MCF 10A (cell line): ENCODE results near the gene GRAMD1B. TPM values are rescaled to one million over a fixed set of nuclear protein-coding genes. Genes with fewer than 3 reads are reported as not detected.

Experiments
- BruUV-seq: library from RNA; stranded (reverse); fragments of 400-500 nt; replicated peaks from 2 replicates; lab custom pipeline; 2021; lab: Mats Ljungman, UMichigan
- CTCF ChIA-PET: fragments of 300-600 bp; sonication (Branson Sonifier 250); formaldehyde crosslinking; extraction: SDS; loops from one replicate; lab custom pipeline; 2021; ENCODE audit warnings: antibody characterized with exemption, inconsistent platforms; lab: Yijun Ruan, JAX
- POLR2A ChIA-PET: fragments of 300-600, 350-650 bp; sonication (Branson Sonifier 250); formaldehyde crosslinking; extraction: SDS; loops from one replicate; lab custom pipeline; 2020; ENCODE audit warnings: antibody characterized with exemption, inconsistent platforms; lab: Yijun Ruan, JAX
- DNase-seq: peaks from one replicate; pipeline ENCODE4 v3.0.0-alpha.2; 2018; ENCODE audit not compliant: unreplicated experiment
- H3K27ac Mint-ChIP-seq: one replicate; pipeline ENCODE4 v1.8.0; 2022; ENCODE audit warnings: mild to moderate bottlenecking, low read depth, mixed read lengths; ENCODE audit not compliant: unreplicated experiment
- H3K27me3 Mint-ChIP-seq: one replicate; pipeline ENCODE4 v1.8.0; 2022; ENCODE audit warnings: mixed read lengths; ENCODE audit not compliant: insufficient read depth, unreplicated experiment
- H3K36me3 Mint-ChIP-seq: one replicate; pipeline ENCODE4 v1.8.0; 2022; ENCODE audit warnings: mild to moderate bottlenecking, moderate library complexity, mixed read lengths; ENCODE audit not compliant: insufficient read depth, unreplicated experiment
- H3K4me1 Mint-ChIP-seq: one replicate; pipeline ENCODE4 v1.8.0; 2022; ENCODE audit warnings: mixed read lengths; ENCODE audit not compliant: insufficient read depth, unreplicated experiment
- H3K4me3 Mint-ChIP-seq: one replicate; pipeline ENCODE4 v1.8.0; 2022; ENCODE audit warnings: mild to moderate bottlenecking, moderate library complexity, mixed read lengths; ENCODE audit not compliant: unreplicated experiment
- H3K9me3 Mint-ChIP-seq: one replicate; pipeline ENCODE4 v1.8.0; 2022; ENCODE audit warnings: mixed read lengths; ENCODE audit not compliant: unreplicated experiment
- intact Hi-C: fragments of 100-400 bp; cut with micrococcal nuclease; formaldehyde crosslinking; loops from 2 replicates; pipeline ENCODE4 v1.14.1; 2022
- total RNA-seq: library from RNA; stranded (reverse); gene quantifications from 2 replicates; pipeline ENCODE4 v1.2.3, GENCODE V29; 2022
- TF ChIP-seq, protein P1 (sequence below): fragments of 200-600 bp; IDR thresholded peaks from one replicate; pipeline ENCODE4 v1.8.0; 2022; ENCODE audit warnings: antibody characterized with exemption, mild to moderate bottlenecking; ENCODE audit not compliant: unreplicated experiment

GRAMD1B gene
- total RNA-seq, 1 experiment from 2014 or later: 0.26 TPM

- Mint-ChIP-seq H3K27me3 (peaks cover 45% of the 10 kb centered on the region), H3K4me1 (no peaks in the 10 kb centered on the region), H3K36me3 (no peaks in the 10 kb centered on the region), H3K4me3 (no peak overlapping the region), H3K9me3 (no peaks in the 10 kb centered on the region), H3K27ac (no peak overlapping the region)
- intact Hi-C loops: no loop called here
- BruUV-seq: no TSS peak
- CTCF ChIA-PET: interaction anchor here (0.8 to 1.5 kb wide), 3 partner anchors 9 to 313 kb away, joined by 3 to 5 read pairs (median 4); no protein-coding TSS in a partner anchor
- no peak for DNase-seq
- POLR2A ChIA-PET: no interaction called here
- TF ChIP-seq, protein P1, sequence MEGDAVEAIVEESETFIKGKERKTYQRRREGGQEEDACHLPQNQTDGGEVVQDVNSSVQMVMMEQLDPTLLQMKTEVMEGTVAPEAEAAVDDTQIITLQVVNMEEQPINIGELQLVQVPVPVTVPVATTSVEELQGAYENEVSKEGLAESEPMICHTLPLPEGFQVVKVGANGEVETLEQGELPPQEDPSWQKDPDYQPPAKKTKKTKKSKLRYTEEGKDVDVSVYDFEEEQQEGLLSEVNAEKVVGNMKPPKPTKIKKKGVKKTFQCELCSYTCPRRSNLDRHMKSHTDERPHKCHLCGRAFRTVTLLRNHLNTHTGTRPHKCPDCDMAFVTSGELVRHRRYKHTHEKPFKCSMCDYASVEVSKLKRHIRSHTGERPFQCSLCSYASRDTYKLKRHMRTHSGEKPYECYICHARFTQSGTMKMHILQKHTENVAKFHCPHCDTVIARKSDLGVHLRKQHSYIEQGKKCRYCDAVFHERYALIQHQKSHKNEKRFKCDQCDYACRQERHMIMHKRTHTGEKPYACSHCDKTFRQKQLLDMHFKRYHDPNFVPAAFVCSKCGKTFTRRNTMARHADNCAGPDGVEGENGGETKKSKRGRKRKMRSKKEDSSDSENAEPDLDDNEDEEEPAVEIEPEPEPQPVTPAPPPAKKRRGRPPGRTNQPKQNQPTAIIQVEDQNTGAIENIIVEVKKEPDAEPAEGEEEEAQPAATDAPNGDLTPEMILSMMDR: no peak
Measured at GRCh38 chr11:123525511-123525918, 95.4 kb downstream of the GRAMD1B start.

GRCh38 chr11:123526027-123526805 is 96.1 kb downstream of the GRAMD1B start:
- Mint-ChIP-seq H3K27ac (no peak overlapping the region), H3K4me3 (no peak overlapping the region), H3K4me1 (no peaks in the 10 kb centered on the region), H3K27me3 (peaks cover 45% of the 10 kb centered on the region), H3K9me3 (no peaks in the 10 kb centered on the region), H3K36me3 (no peaks in the 10 kb centered on the region)
- DNase-seq: no peak
- TF ChIP-seq, protein P1: no peak
- BruUV-seq: no TSS peak
- intact Hi-C loops: no loop called here
- CTCF ChIA-PET: interaction anchor here (0.6 to 1.5 kb wide), 6 partner anchors 10 to 313 kb away, joined by 3 to 5 read pairs (median 4); no protein-coding TSS in a partner anchor
- POLR2A ChIA-PET: no interaction called here

GRCh38 chr11:123526918-123527317 is 96.8 kb downstream of the GRAMD1B start:
- no peaks in the 10 kb centered on the region for H3K36me3 Mint-ChIP-seq
- DNase-seq: no peak
- TF ChIP-seq, protein P1: no peak
- H3K27me3 Mint-ChIP-seq: peaks cover 45% of the 10 kb centered on the region
- intact Hi-C loops: no loop called here
- no peaks in the 10 kb centered on the region for H3K4me1 Mint-ChIP-seq
- no peak overlapping the region for H3K4me3 Mint-ChIP-seq
- no peaks in the 10 kb centered on the region for H3K9me3 Mint-ChIP-seq
- H3K27ac Mint-ChIP-seq: no peak overlapping the region
- ChIA-PET CTCF (interaction anchor here (0.6 to 0.9 kb wide), 3 partner anchors 15 to 50 kb away, joined by 3 to 5 read pairs (median 4); no protein-coding TSS in a partner anchor), POLR2A (no interaction called here)
- BruUV-seq: no TSS peak

GRCh38 chr11:123527526-123527925 is 97.5 kb downstream of the GRAMD1B start:
- no TSS peak for BruUV-seq
- intact Hi-C loops: no loop called here
- no peak for DNase-seq
- peaks cover 45% of the 10 kb centered on the region for H3K27me3 Mint-ChIP-seq
- CTCF ChIA-PET: interaction anchor here (0.6 to 0.9 kb wide), 2 partner anchors 15 to 49 kb away, joined by 3 to 4 read pairs; no protein-coding TSS in a partner anchor
- no peaks in the 10 kb centered on the region for H3K9me3 Mint-ChIP-seq
- H3K27ac Mint-ChIP-seq: no peak overlapping the region
- TF ChIP-seq, protein P1: no peak
- H3K4me3 Mint-ChIP-seq: no peak overlapping the region
- POLR2A ChIA-PET: no interaction called here
- no peaks in the 10 kb centered on the region for H3K4me1 Mint-ChIP-seq
- no peaks in the 10 kb centered on the region for H3K36me3 Mint-ChIP-seq
